Epithelial cell of proximal tubule (primary cell): Measurements from ENCODE around the gene CALML6. TPM values are rescaled to one million over a fixed set of nuclear protein-coding genes. Genes with fewer than 3 reads are reported as not detected.
"Not testable (repeated sequence)": the region's sequence is repeated elsewhere in the genome, so short reads cannot be mapped to it uniquely, and the experiment has no call there.

Experiments used
- DNase-seq: peaks from one replicate; pipeline ENCODE4 v3.0.0-alpha.2; 2011; ENCODE audit warnings: low read depth
- H3K4me3 ChIP-seq: 2 replicates; pipeline ENCODE4 v1.5.1; 2011; ENCODE audit warnings: low read depth, mild to moderate bottlenecking, low read length
- CTCF ChIP-seq: conservative IDR thresholded peaks from 2 replicates; pipeline ENCODE4 v1.5.1; 2012; ENCODE audit warnings: low read depth, mild to moderate bottlenecking, low read length
- total RNA-seq: library from RNA; depleted of rRNA; stranded (reverse); fragments of >200 nt; gene quantifications from 2 replicates; pipeline ENCODE4 v1.2.3, GENCODE V29; 2015

CALML6 gene
- total RNA-seq, 1 donor from 2014 or later: not detected

GRCh38 chr1:1926346-1926811 lies 11.3 kb downstream of the CALML6 start:
- H3K4me3 ChIP-seq: no peak overlapping the region
- no peak for DNase-seq
- no peak for TF ChIP-seq CTCF

- no peak for DNase-seq
- TF ChIP-seq CTCF: no peak
- H3K4me3 ChIP-seq: no peak overlapping the region
Measured at GRCh38 chr1:1926886-1927660, 12.0 kb downstream of the CALML6 start.

- no peak for DNase-seq
- H3K4me3 ChIP-seq: no peak overlapping the region
- no peak for TF ChIP-seq CTCF
Measured at GRCh38 chr1:1927751-1928150, 12.7 kb downstream of the CALML6 start.

GRCh38 chr1:1928231-1929101 lies 13.4 kb downstream of the CALML6 start:
- H3K4me3 ChIP-seq: no peak overlapping the region
- no peak for TF ChIP-seq CTCF
- no peak for DNase-seq

GRCh38 chr1:1929102-1929638 lies 14.1 kb downstream of the CALML6 start:
- no peak overlapping the region for H3K4me3 ChIP-seq
- no peak for TF ChIP-seq CTCF
- DNase-seq: no peak

GRCh38 chr1:1929639-1930545 lies 14.8 kb downstream of the CALML6 start:
- H3K4me3 ChIP-seq: no peak overlapping the region
- TF ChIP-seq CTCF: no peak
- no peak for DNase-seq

- not testable (repeated sequence) for DNase-seq, H3K4me3 ChIP-seq
Measured at GRCh38 chr1:1934848-1935247, 19.8 kb downstream of the CALML6 start.
